H1 (cell line): ENCODE results near the gene DHRS1.

Source experiments
- EZH2 ChIP-seq: fragments of 200-600 bp; sonication (generic); IDR thresholded peaks from 2 replicates; pipeline ENCODE4 v1.7.1; 2012; ENCODE audit warnings: low read depth, mild to moderate bottlenecking, moderate library complexity, low read length, inconsistent platforms; ENCODE audit not compliant: severe bottlenecking
- NRF1 ChIP-seq: IDR thresholded peaks from 2 replicates; pipeline ENCODE4 v1.6.1; 2011; ENCODE audit warnings: mild to moderate bottlenecking, low read depth, low read length, improper control_type of control experiment
- POLR2A ChIP-seq, 2 experiments: IDR thresholded peaks; 1 replicate in 1 of 2; 2 replicates in 1 of 2; pipeline ENCODE4 v1.6.1; 2011; ENCODE audit warnings: low read depth in 2 of 2, low read length in 2 of 2, mild to moderate bottlenecking in 2 of 2; ENCODE audit errors: control extremely low read depth in 1 of 2
- TCF12 ChIP-seq: IDR thresholded peaks from 2 replicates; pipeline ENCODE4 v1.6.1; 2011; ENCODE audit warnings: low read depth, mild to moderate bottlenecking, low read length
- TF ChIP-seq, protein P1 (sequence below), 3 experiments: IDR thresholded peaks; 1 replicate in 2 of 3; 2 replicates in 1 of 3; pipeline versions ENCODE4 v1.5.1 to v1.6.1; 2011; ENCODE audit warnings: low read length in 3 of 3, mild to moderate bottlenecking in 3 of 3, inconsistent platforms in 2 of 3, low read depth in 1 of 3, moderate library complexity in 1 of 3; ENCODE audit not compliant: insufficient read depth in 1 of 3; ENCODE audit errors: control extremely low read depth in 1 of 3

GRCh38 chr14:24324024-24324423 lies 24.4 kb upstream of the DHRS1 start:
- no peak for TF ChIP-seq NRF1
- TF ChIP-seq, protein P1, sequence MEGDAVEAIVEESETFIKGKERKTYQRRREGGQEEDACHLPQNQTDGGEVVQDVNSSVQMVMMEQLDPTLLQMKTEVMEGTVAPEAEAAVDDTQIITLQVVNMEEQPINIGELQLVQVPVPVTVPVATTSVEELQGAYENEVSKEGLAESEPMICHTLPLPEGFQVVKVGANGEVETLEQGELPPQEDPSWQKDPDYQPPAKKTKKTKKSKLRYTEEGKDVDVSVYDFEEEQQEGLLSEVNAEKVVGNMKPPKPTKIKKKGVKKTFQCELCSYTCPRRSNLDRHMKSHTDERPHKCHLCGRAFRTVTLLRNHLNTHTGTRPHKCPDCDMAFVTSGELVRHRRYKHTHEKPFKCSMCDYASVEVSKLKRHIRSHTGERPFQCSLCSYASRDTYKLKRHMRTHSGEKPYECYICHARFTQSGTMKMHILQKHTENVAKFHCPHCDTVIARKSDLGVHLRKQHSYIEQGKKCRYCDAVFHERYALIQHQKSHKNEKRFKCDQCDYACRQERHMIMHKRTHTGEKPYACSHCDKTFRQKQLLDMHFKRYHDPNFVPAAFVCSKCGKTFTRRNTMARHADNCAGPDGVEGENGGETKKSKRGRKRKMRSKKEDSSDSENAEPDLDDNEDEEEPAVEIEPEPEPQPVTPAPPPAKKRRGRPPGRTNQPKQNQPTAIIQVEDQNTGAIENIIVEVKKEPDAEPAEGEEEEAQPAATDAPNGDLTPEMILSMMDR (IDR thresholded peaks at IDR 0.05; ENCODE audit: control extremely low read depth in 1 of 3, insufficient read depth in 1 of 3, low read depth in 1 of 3, low read length in 3 of 3), result no peak
- no peak for TF ChIP-seq EZH2
- TF ChIP-seq TCF12, result no peak
- no peak for TF ChIP-seq POLR2A (IDR thresholded peaks at IDR 0.05; ENCODE audit: control extremely low read depth in 1 of 2, low read depth in 2 of 2, low read length in 2 of 2)
